Ectodermal cell (in vitro differentiated cells): ENCODE results near the gene PTPRN2.

Source experiments
- H3K27ac ChIP-seq: 2 replicates; pipeline ENCODE4 v1.7.0; 2013; ENCODE audit warnings: mild to moderate bottlenecking, low read depth, low read length; ENCODE audit not compliant: insufficient read depth, poor library complexity, severe bottlenecking
- H3K27me3 ChIP-seq: 2 replicates; pipeline ENCODE4 v1.7.0; 2013; ENCODE audit warnings: mild to moderate bottlenecking, low read length; ENCODE audit not compliant: insufficient read depth, control insufficient read depth, poor library complexity, severe bottlenecking
- H3K36me3 ChIP-seq: one replicate; pipeline ENCODE4 v1.7.0; 2013; ENCODE audit warnings: low read length; ENCODE audit not compliant: control insufficient read depth, insufficient read depth
- H3K4me1 ChIP-seq: one replicate; pipeline ENCODE4 v1.7.0; 2013; ENCODE audit warnings: low read length; ENCODE audit not compliant: control insufficient read depth, insufficient read depth
- H3K4me3 ChIP-seq: 2 replicates; pipeline ENCODE4 v1.7.0; 2013; ENCODE audit warnings: low read depth, low read length, control low read depth; ENCODE audit not compliant: insufficient read depth
- H3K9me3 ChIP-seq: 2 replicates; pipeline ENCODE4 v1.7.0; 2013; ENCODE audit warnings: mild to moderate bottlenecking, low read length, moderate library complexity; ENCODE audit not compliant: control insufficient read depth
- WGBS, 2 experiments: methylation state at CpG; one replicate each; pipeline ENCODE4 v1.1.7; 2013; ENCODE audit warnings: missing lambda C conversion rate in 2 of 2; 5-methylcytosine and 5-hydroxymethylcytosine counted together

Gene PTPRN2

GRCh38 chr7:158065340-158065739, 522.3 kb downstream of the PTPRN2 start:
- no peaks in the 10 kb centered on the region for H3K36me3 ChIP-seq
- H3K27me3 ChIP-seq: no peaks in the 10 kb centered on the region
- H3K9me3 ChIP-seq: peaks cover 43% of the 10 kb centered on the region
- no peak overlapping the region for H3K27ac ChIP-seq
- WGBS, 2 experiments: 83 to 84% methylated on average over 11 to 12 of the region's 12 CpGs
- no peaks in the 10 kb centered on the region for H3K4me1 ChIP-seq
- no peak overlapping the region for H3K4me3 ChIP-seq

- no peak overlapping the region for H3K4me3 ChIP-seq
- WGBS, 2 experiments: 72 to 83% methylated on average over 4 of the region's 4 CpGs
- no peaks in the 10 kb centered on the region for H3K36me3 ChIP-seq
- H3K27ac ChIP-seq: no peak overlapping the region
- no peaks in the 10 kb centered on the region for H3K4me1 ChIP-seq
- no peaks in the 10 kb centered on the region for H3K27me3 ChIP-seq
- H3K9me3 ChIP-seq: peaks cover 46% of the 10 kb centered on the region
Measured at GRCh38 chr7:158064631-158065030, 523.0 kb downstream of the PTPRN2 start.

- Histone ChIP-seq H3K9me3 (peaks cover 45% of the 10 kb centered on the region), H3K4me3 (no peak overlapping the region), H3K4me1 (no peaks in the 10 kb centered on the region), H3K27me3 (no peaks in the 10 kb centered on the region), H3K36me3 (no peaks in the 10 kb centered on the region), H3K27ac (no peak overlapping the region)
- WGBS, 2 experiments: 68 to 70% methylated on average over 17 of the region's 17 CpGs
Measured at GRCh38 chr7:158063850-158064610, 523.6 kb downstream of the PTPRN2 start.

GRCh38 chr7:158062661-158063060, 525.0 kb downstream of the PTPRN2 start:
- 86 to 89% methylated on average over 20 of the region's 20 CpGs for WGBS, 2 experiments

GRCh38 chr7:158061884-158062656, 525.6 kb downstream of the PTPRN2 start:
- H3K4me3 ChIP-seq: no peak overlapping the region
- H3K9me3 ChIP-seq: peaks cover 29% of the 10 kb centered on the region
- 81 to 82% methylated on average over 24 of the region's 24 CpGs for WGBS, 2 experiments

More at GRCh38 chr7:158062661-158063060, 525.0 kb downstream of the PTPRN2 start:
- Histone ChIP-seq H3K9me3 (peaks cover 33% of the 10 kb centered on the region), H3K4me3 (no peak overlapping the region), H3K4me1 (no peaks in the 10 kb centered on the region), H3K36me3 (no peaks in the 10 kb centered on the region), H3K27ac (no peak overlapping the region), H3K27me3 (no peaks in the 10 kb centered on the region)

GRCh38 chr7:158061026-158061630, 526.5 kb downstream of the PTPRN2 start:
- H3K9me3 ChIP-seq: peaks cover 21% of the 10 kb centered on the region
- no peaks in the 10 kb centered on the region for H3K27me3 ChIP-seq
- H3K4me3 ChIP-seq: no peak overlapping the region
- H3K4me1 ChIP-seq: no peaks in the 10 kb centered on the region
- 88 to 90% methylated on average over 28 of the region's 28 CpGs for WGBS, 2 experiments
- no peaks in the 10 kb centered on the region for H3K36me3 ChIP-seq
- no peak overlapping the region for H3K27ac ChIP-seq

More at GRCh38 chr7:158061884-158062656, 525.6 kb downstream of the PTPRN2 start:
- H3K4me1 ChIP-seq: no peaks in the 10 kb centered on the region
- no peak overlapping the region for H3K27ac ChIP-seq
- H3K27me3 ChIP-seq: no peaks in the 10 kb centered on the region
- no peaks in the 10 kb centered on the region for H3K36me3 ChIP-seq

GRCh38 chr7:158060216-158060615, 527.4 kb downstream of the PTPRN2 start:
- H3K4me3 ChIP-seq: no peak overlapping the region
- no peaks in the 10 kb centered on the region for H3K27me3 ChIP-seq
- 88% methylated on average over 12 of the region's 13 CpGs for WGBS, 2 experiments
- H3K36me3 ChIP-seq: no peaks in the 10 kb centered on the region
- no peaks in the 10 kb centered on the region for H3K4me1 ChIP-seq
- H3K27ac ChIP-seq: no peak overlapping the region
- peaks cover 12% of the 10 kb centered on the region for H3K9me3 ChIP-seq

- Histone ChIP-seq H3K27ac (no peak overlapping the region), H3K36me3 (no peaks in the 10 kb centered on the region), H3K4me1 (no peaks in the 10 kb centered on the region), H3K27me3 (no peaks in the 10 kb centered on the region), H3K9me3 (peaks cover 16% of the 10 kb centered on the region), H3K4me3 (no peak overlapping the region)
- WGBS, 2 experiments: 87% methylated on average over 8 of the region's 8 CpGs
Measured at GRCh38 chr7:158057446-158057845, 530.2 kb downstream of the PTPRN2 start.

GRCh38 chr7:158056761-158057160, 530.9 kb downstream of the PTPRN2 start:
- WGBS, 2 experiments: 79 to 84% methylated on average over 17 of the region's 17 CpGs
- no peaks in the 10 kb centered on the region for H3K27me3 ChIP-seq
- no peaks in the 10 kb centered on the region for H3K36me3 ChIP-seq
- H3K4me1 ChIP-seq: no peaks in the 10 kb centered on the region
- no peak overlapping the region for H3K27ac ChIP-seq
- peaks cover 12% of the 10 kb centered on the region for H3K9me3 ChIP-seq
- H3K4me3 ChIP-seq: no peak overlapping the region
